SK-N-SH (cell line): Measurements from ENCODE around the gene UCP3.

Source experiments
- JUND ChIP-seq: IDR thresholded peaks from 2 replicates; pipeline ENCODE4 v1.4.0; 2012
- MAX ChIP-seq: IDR thresholded peaks from 2 replicates; pipeline ENCODE4 v1.4.0; 2012; ENCODE audit warnings: low read depth
- POLR2AphosphoS5 ChIP-seq: IDR thresholded peaks from 2 replicates; pipeline ENCODE4 v1.6.1; 2012; ENCODE audit warnings: low read depth, low read length
- REST ChIP-seq: IDR thresholded peaks from 2 replicates; pipeline ENCODE4 v1.6.1; 2012; ENCODE audit warnings: mild to moderate bottlenecking, low read depth, low read length, moderate library complexity

GRCh38 chr11:73957654-73958361, 51.1 kb downstream of the UCP3 start:
- TF ChIP-seq REST = no peak
- no peak for TF ChIP-seq JUND
- no peak for TF ChIP-seq MAX
- TF ChIP-seq POLR2AphosphoS5 = no peak
